Activated CD8-positive, alpha-beta T cell treated with anti-CD3 and anti-CD28 coated beads for 36 hours (primary cell): ENCODE data around the gene MPHOSPH9. TPM values are rescaled to one million over a fixed set of nuclear protein-coding genes. Genes with fewer than 3 reads are reported as not detected.

Source experiments
- ATAC-seq: fragments of 200-7000 bp; cut with Tn5 transposase; one replicate; pipeline ENCODE4 v1.10.0; 2021; ENCODE audit warnings: mild to moderate bottlenecking, moderate library complexity
- CTCF ChIA-PET: fragments of 350-600 bp; sonication (Branson Sonifier 250); formaldehyde crosslinking; loops from one replicate; lab custom pipeline; 2021; ENCODE audit warnings: antibody characterized with exemption; lab: Charles Lee
- POLR2A ChIA-PET: fragments of 350-600 bp; sonication (Branson Sonifier 250); formaldehyde crosslinking; loops from one replicate; lab custom pipeline; 2021; ENCODE audit warnings: antibody characterized with exemption; lab: Charles Lee
- DNase-seq: peaks from one replicate; pipeline ENCODE4 v3.0.0-alpha.2; 2020
- H3K27ac Mint-ChIP-seq: one replicate; pipeline ENCODE4 v1.8.0; 2021; ENCODE audit warnings: mild to moderate bottlenecking, mixed read lengths
- H3K27me3 Mint-ChIP-seq: one replicate; pipeline ENCODE4 v1.8.0; 2021; ENCODE audit warnings: mixed read lengths
- H3K36me3 Mint-ChIP-seq: one replicate; pipeline ENCODE4 v1.8.0; 2021; ENCODE audit warnings: low read depth, mixed read lengths
- H3K4me1 Mint-ChIP-seq: one replicate; pipeline ENCODE4 v1.8.0; 2021; ENCODE audit warnings: low read depth, mixed read lengths
- H3K4me3 Mint-ChIP-seq: one replicate; pipeline ENCODE4 v1.8.0; 2021; ENCODE audit warnings: mild to moderate bottlenecking, moderate library complexity, mixed read lengths
- H3K9me3 Mint-ChIP-seq: one replicate; pipeline ENCODE4 v1.8.0; 2021; ENCODE audit warnings: mixed read lengths
- intact Hi-C: fragments of 100-400 bp; cut with micrococcal nuclease; formaldehyde crosslinking; loops from one replicate; pipeline ENCODE4 v1.10.0; 2022
- total RNA-seq, 2 experiments: library from RNA; stranded (reverse); gene quantifications; one replicate each; pipeline ENCODE4 v1.2.3, GENCODE V29; 2021
- TF ChIP-seq, protein P1 (sequence below): fragments of 200-600 bp; IDR thresholded peaks from one replicate; pipeline ENCODE4 v1.8.0; 2022; ENCODE audit warnings: antibody characterized with exemption, mild to moderate bottlenecking

The MPHOSPH9 gene
- total RNA-seq, 2 experiments from 2014 or later: 96.9 to 101 TPM

DNA sequence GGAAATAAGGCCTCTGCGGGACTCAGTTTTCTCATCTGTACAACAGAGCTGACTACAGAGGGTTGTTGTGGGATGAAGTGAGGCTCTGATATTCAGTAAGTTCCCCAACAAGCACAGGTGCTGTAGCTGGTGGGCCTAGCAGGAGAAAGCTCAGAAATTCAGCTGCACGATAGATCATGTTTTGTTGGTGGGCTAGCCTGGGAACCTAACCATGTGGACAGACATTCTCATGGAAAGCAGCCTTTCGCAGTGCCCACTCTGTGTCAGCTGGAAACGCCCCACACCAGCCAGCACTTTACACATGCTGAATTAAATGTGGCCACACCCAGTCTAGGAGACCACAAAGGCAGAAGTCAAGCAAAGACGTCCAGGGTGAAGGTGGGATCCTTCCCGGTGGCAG lies 98.1 kb downstream of the MPHOSPH9 start:
- H3K36me3 Mint-ChIP-seq: peaks cover 5% of the 10 kb centered on the region
- CTCF ChIA-PET: interaction anchor here (0.7 to 1.4 kb wide), 5 partner anchors 11 to 811 kb away, joined by 3 to 4 read pairs (median 3); no protein-coding TSS in a partner anchor
- H3K4me3 Mint-ChIP-seq: no peak overlapping the region
- no peaks in the 10 kb centered on the region for H3K9me3 Mint-ChIP-seq
- ATAC-seq (no peak), DNase-seq (no peak)
- intact Hi-C loops: loop anchor here (5.0 kb wide), 1 partner anchor 58 kb away; no protein-coding TSS in a partner anchor
- TF ChIP-seq, protein P1, sequence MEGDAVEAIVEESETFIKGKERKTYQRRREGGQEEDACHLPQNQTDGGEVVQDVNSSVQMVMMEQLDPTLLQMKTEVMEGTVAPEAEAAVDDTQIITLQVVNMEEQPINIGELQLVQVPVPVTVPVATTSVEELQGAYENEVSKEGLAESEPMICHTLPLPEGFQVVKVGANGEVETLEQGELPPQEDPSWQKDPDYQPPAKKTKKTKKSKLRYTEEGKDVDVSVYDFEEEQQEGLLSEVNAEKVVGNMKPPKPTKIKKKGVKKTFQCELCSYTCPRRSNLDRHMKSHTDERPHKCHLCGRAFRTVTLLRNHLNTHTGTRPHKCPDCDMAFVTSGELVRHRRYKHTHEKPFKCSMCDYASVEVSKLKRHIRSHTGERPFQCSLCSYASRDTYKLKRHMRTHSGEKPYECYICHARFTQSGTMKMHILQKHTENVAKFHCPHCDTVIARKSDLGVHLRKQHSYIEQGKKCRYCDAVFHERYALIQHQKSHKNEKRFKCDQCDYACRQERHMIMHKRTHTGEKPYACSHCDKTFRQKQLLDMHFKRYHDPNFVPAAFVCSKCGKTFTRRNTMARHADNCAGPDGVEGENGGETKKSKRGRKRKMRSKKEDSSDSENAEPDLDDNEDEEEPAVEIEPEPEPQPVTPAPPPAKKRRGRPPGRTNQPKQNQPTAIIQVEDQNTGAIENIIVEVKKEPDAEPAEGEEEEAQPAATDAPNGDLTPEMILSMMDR: no peak
- POLR2A ChIA-PET: interaction anchor here (0.6 to 1.3 kb wide), 2 partner anchors 17 to 47 kb away, joined by 3 read pairs; no protein-coding TSS in a partner anchor
- H3K27me3 Mint-ChIP-seq: no peaks in the 10 kb centered on the region
- H3K27ac Mint-ChIP-seq: no peak overlapping the region
- peaks cover 39% of the 10 kb centered on the region for H3K4me1 Mint-ChIP-seq

DNA sequence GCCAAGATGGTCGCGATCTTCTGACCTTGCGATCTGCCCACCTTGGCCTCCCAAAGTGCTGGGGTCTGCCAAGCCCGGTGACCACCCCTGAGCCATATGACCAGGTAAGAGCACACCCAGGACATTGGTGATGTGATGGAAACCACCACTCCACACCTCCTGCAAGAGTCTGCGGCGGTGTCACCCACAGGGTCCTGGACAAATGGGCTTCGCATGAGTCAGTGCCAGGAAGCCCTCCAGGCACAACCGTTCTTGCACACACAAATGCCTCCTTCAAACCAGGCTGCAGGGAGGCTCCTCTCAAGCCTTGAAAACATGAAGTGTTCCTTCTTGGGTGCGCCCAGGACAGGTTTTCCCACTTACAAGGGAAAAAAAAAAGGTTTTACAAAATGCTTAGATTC lies 98.7 kb downstream of the MPHOSPH9 start:
- no peak overlapping the region for H3K27ac Mint-ChIP-seq
- H3K27me3 Mint-ChIP-seq: no peaks in the 10 kb centered on the region
- H3K4me3 Mint-ChIP-seq: no peak overlapping the region
- TF ChIP-seq, protein P1: no peak
- peaks cover 5% of the 10 kb centered on the region for H3K36me3 Mint-ChIP-seq
- intact Hi-C loops: loop anchor here (5.0 kb wide), 1 partner anchor 57 kb away; no protein-coding TSS in a partner anchor
- ChIA-PET CTCF (interaction anchor here (1.2 to 1.4 kb wide), 3 partner anchors 13 to 811 kb away, joined by 3 to 4 read pairs (median 3); no protein-coding TSS in a partner anchor), POLR2A (interaction anchor here (0.6 kb wide), 1 partner anchor 46 kb away, joined by 3 read pairs; no protein-coding TSS in a partner anchor)
- H3K4me1 Mint-ChIP-seq: peaks cover 38% of the 10 kb centered on the region
- no peak for DNase-seq
- ATAC-seq: no peak
- no peaks in the 10 kb centered on the region for H3K9me3 Mint-ChIP-seq

DNA sequence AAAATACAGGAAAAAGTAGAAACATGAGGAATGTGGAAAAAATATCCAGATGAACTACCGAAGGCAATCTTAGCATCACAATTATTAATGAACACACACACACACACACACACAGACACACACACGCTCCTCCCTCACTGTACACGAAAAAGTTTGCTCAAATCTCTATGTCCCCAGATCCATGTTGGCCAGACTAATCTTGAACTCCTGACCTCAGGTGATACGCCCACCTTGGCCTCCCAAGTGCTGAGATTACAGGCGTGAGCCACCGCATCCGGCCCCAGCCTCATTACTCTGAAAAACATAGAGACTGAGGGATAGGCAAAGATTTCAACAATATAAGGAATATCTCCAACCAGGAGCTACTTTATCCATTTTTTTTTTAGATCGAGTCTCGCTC lies 99.2 kb downstream of the MPHOSPH9 start:
- no peak for ATAC-seq
- intact Hi-C loops: loop anchor here (5.0 kb wide), 1 partner anchor 56 kb away; no protein-coding TSS in a partner anchor
- CTCF ChIA-PET: interaction anchor here (1.2 to 1.3 kb wide), 2 partner anchors 13 to 810 kb away, joined by 3 to 4 read pairs; no protein-coding TSS in a partner anchor
- TF ChIP-seq, protein P1: no peak
- no peak for DNase-seq
- no peaks in the 10 kb centered on the region for H3K27me3 Mint-ChIP-seq
- H3K9me3 Mint-ChIP-seq: no peaks in the 10 kb centered on the region
- POLR2A ChIA-PET: no interaction called here
- peaks cover 5% of the 10 kb centered on the region for H3K36me3 Mint-ChIP-seq
- no peak overlapping the region for H3K4me3 Mint-ChIP-seq
- H3K27ac Mint-ChIP-seq: no peak overlapping the region
- peaks cover 38% of the 10 kb centered on the region for H3K4me1 Mint-ChIP-seq

DNA sequence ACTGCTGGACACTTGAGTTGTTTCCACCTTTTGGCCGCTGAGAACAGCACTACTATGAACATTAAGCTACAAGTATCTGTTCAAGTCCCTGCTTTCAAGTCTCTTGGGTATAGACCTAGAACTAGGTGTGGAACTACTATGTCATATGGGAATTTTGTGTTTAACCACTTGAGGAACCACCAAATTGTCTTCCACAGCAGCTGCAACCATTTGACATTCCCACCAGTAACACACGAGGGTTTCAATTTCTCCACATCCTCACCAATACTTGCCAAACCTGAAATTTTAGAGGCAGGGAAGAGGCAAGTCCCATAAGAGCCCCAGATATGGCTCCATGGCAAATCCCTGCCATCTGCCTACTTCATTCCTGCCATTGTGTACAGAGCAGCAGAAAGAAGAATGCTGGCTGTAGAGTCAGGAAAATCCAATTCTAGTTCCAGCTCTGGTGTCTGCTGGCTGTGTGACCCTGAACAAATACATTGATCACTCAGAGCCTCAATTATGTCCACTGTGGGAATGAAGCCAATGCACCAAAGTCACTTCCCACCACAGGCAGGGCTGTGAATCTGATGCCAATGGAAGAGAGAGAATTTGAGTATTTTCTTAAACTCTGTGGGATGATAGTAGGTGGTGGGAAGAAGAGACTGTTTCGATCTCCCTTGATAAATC lies 99.9 kb downstream of the MPHOSPH9 start:
- ChIA-PET POLR2A (interaction anchor here (1.8 kb wide), 1 partner anchor 10 kb away, joined by 7 read pairs; no protein-coding TSS in a partner anchor), CTCF (interaction anchor here (1.3 to 1.8 kb wide), 2 partner anchors 11 to 12 kb away, joined by 4 to 5 read pairs; no protein-coding TSS in a partner anchor)
- TF ChIP-seq, protein P1: no peak
- H3K36me3 Mint-ChIP-seq: peaks cover 5% of the 10 kb centered on the region
- intact Hi-C loops: loop anchor here (5.0 kb wide), 1 partner anchor 56 kb away; no protein-coding TSS in a partner anchor
- no peak overlapping the region for H3K4me3 Mint-ChIP-seq
- no peaks in the 10 kb centered on the region for H3K27me3 Mint-ChIP-seq
- no peak for ATAC-seq
- peaks cover 38% of the 10 kb centered on the region for H3K4me1 Mint-ChIP-seq
- no peak for DNase-seq
- peak overlapping the region; percentile 86 for H3K27ac Mint-ChIP-seq
- H3K9me3 Mint-ChIP-seq: no peaks in the 10 kb centered on the region
